Activated T-cell treated with anti-CD3 and anti-CD28 coated beads, Interleukin-2, amount 50 U/mL, for 1 hour (primary cell): Measurements from ENCODE around the gene FADS3.

Source experiments
- DNase-seq: peaks from one replicate; pipeline ENCODE4 v3.0.0-alpha.2; 2020

Gene FADS3

GRCh38 chr11:61875698-61876097 is 15.6 kb downstream of the FADS3 start:
- no peak for DNase-seq

GRCh38 chr11:61874853-61875252 is 16.5 kb downstream of the FADS3 start:
- no peak for DNase-seq

- DNase-seq, result no peak
Measured at GRCh38 chr11:61874377-61874809, 17.0 kb downstream of the FADS3 start.

- no peak for DNase-seq
Measured at GRCh38 chr11:61873588-61874376, 17.6 kb downstream of the FADS3 start.

- no peak for DNase-seq
Measured at GRCh38 chr11:61872935-61873565, 18.3 kb downstream of the FADS3 start.

GRCh38 chr11:61871158-61871597 is 20.2 kb downstream of the FADS3 start:
- DNase-seq, result peak; percentile 70

- DNase-seq, result no peak
Measured at GRCh38 chr11:61870541-61871031, 20.8 kb downstream of the FADS3 start.

GRCh38 chr11:61869708-61870451 is 21.5 kb downstream of the FADS3 start:
- no peak for DNase-seq

- no peak for DNase-seq
Measured at GRCh38 chr11:61869429-61869707, 22.0 kb downstream of the FADS3 start.

GRCh38 chr11:61868571-61869428 is 22.5 kb downstream of the FADS3 start:
- DNase-seq, result no peak

- no peak for DNase-seq
Measured at GRCh38 chr11:61866958-61867343, 24.4 kb downstream of the FADS3 start.

GRCh38 chr11:61866231-61866957 is 25.0 kb downstream of the FADS3 start:
- DNase-seq, result no peak

GRCh38 chr11:61864814-61865775 is 26.2 kb downstream of the FADS3 start:
- DNase-seq, result no peak

GRCh38 chr11:61863548-61864081 is 27.7 kb downstream of the FADS3 start:
- DNase-seq, result no peak

- DNase-seq, result no peak
Measured at GRCh38 chr11:61862714-61863547, 28.4 kb downstream of the FADS3 start.

GRCh38 chr11:61861634-61862033 is 29.7 kb downstream of the FADS3 start:
- DNase-seq, result no peak

GRCh38 chr11:61860054-61860903 is 31.1 kb downstream of the FADS3 start:
- DNase-seq, result no peak

GRCh38 chr11:61855939-61856680 is 35.2 kb downstream of the FADS3 start:
- no peak for DNase-seq
